Measurements from ENCODE around the gene TSC22D3.

The TSC22D3 gene

DNA sequence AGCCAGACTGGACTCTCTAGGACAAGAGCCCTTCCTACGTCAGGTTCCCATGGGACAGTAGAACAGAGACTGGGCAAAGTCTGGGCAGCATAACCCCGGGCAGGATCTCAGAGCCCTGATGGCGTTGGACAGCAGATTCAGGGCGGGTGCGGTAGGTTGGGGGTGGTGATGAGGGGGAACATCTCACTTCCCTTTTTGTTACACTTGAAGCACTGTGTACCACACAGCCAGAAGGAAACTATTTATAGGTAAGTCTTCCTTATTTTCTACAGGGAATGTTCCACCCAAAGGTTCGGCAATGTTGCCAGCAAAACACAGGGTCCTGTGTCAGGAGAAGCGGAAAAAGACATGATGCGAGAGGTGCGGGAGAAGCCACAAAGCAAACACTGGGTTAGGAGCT is 54.3 kb downstream of the TSC22D3 start (continued):
- TF ChIP-seq, protein P1, sequence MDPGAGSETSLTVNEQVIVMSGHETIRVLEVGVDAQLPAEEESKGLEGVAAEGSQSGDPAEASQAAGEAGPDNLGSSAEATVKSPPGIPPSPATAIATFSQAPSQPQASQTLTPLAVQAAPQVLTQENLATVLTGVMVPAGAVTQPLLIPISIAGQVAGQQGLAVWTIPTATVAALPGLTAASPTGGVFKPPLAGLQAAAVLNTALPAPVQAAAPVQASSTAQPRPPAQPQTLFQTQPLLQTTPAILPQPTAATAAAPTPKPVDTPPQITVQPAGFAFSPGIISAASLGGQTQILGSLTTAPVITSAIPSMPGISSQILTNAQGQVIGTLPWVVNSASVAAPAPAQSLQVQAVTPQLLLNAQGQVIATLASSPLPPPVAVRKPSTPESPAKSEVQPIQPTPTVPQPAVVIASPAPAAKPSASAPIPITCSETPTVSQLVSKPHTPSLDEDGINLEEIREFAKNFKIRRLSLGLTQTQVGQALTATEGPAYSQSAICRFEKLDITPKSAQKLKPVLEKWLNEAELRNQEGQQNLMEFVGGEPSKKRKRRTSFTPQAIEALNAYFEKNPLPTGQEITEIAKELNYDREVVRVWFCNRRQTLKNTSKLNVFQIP (CRISPR knock-in tag; IDR thresholded peaks at IDR 0.05; ENCODE audit: borderline replicate concordance, low read depth): no peak
- no peak for TF ChIP-seq OSR1 (CRISPR knock-in tag; IDR thresholded peaks at IDR 0.05)
- TF ChIP-seq TOX (CRISPR knock-in tag; IDR thresholded peaks at IDR 0.05; ENCODE audit: borderline replicate concordance): no peak
- no peak for TF ChIP-seq TCF4 (CRISPR knock-in tag; IDR thresholded peaks at IDR 0.05; ENCODE audit: borderline replicate concordance)

GRCh38 chrX:107718156-107718621 is 57.4 kb downstream of the TSC22D3 start:
- peak; percentile 48; the same call in 2 of the 3 replicates for ATAC-seq
- TF ChIP-seq BACH2 (CRISPR knock-in tag; IDR thresholded peaks at IDR 0.05; ENCODE audit: borderline replicate concordance) (no peak), PPARA (CRISPR knock-in tag; IDR thresholded peaks at IDR 0.05; ENCODE audit: borderline replicate concordance) (no peak), RARB (CRISPR knock-in tag; IDR thresholded peaks at IDR 0.05) (no peak), OSR1 (CRISPR knock-in tag; IDR thresholded peaks at IDR 0.05) (no peak), SNAI2 (CRISPR knock-in tag; IDR thresholded peaks at IDR 0.05) (no peak), ZC3H10 (CRISPR knock-in tag; IDR thresholded peaks at IDR 0.05) (no peak)
- TF ChIP-seq, protein P2, sequence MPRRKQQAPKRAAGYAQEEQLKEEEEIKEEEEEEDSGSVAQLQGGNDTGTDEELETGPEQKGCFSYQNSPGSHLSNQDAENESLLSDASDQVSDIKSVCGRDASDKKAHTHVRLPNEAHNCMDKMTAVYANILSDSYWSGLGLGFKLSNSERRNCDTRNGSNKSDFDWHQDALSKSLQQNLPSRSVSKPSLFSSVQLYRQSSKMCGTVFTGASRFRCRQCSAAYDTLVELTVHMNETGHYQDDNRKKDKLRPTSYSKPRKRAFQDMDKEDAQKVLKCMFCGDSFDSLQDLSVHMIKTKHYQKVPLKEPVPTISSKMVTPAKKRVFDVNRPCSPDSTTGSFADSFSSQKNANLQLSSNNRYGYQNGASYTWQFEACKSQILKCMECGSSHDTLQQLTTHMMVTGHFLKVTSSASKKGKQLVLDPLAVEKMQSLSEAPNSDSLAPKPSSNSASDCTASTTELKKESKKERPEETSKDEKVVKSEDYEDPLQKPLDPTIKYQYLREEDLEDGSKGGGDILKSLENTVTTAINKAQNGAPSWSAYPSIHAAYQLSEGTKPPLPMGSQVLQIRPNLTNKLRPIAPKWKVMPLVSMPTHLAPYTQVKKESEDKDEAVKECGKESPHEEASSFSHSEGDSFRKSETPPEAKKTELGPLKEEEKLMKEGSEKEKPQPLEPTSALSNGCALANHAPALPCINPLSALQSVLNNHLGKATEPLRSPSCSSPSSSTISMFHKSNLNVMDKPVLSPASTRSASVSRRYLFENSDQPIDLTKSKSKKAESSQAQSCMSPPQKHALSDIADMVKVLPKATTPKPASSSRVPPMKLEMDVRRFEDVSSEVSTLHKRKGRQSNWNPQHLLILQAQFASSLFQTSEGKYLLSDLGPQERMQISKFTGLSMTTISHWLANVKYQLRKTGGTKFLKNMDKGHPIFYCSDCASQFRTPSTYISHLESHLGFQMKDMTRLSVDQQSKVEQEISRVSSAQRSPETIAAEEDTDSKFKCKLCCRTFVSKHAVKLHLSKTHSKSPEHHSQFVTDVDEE (CRISPR knock-in tag; IDR thresholded peaks at IDR 0.05): no peak
- TF ChIP-seq, protein P1 (CRISPR knock-in tag; IDR thresholded peaks at IDR 0.05; ENCODE audit: borderline replicate concordance, low read depth): no peak

- peak; percentile 68 for ATAC-seq
- TF ChIP-seq ZNF70 (CRISPR knock-in tag; IDR thresholded peaks at IDR 0.05): no peak
- TF ChIP-seq, protein P2 (CRISPR knock-in tag; IDR thresholded peaks at IDR 0.05): no peak
- TF ChIP-seq ZC3H10 (CRISPR knock-in tag; IDR thresholded peaks at IDR 0.05): no peak
- no peak for TF ChIP-seq TCF4 (CRISPR knock-in tag; IDR thresholded peaks at IDR 0.05; ENCODE audit: borderline replicate concordance)
- no peak for TF ChIP-seq SNAI2 (CRISPR knock-in tag; IDR thresholded peaks at IDR 0.05)
- no peak for TF ChIP-seq GLIS3 (CRISPR knock-in tag; IDR thresholded peaks at IDR 0.05)
- no peak for TF ChIP-seq RARB (CRISPR knock-in tag; IDR thresholded peaks at IDR 0.05)
Measured at GRCh38 chrX:107716816-107717700, 58.5 kb downstream of the TSC22D3 start.

GRCh38 chrX:107716118-107716684 is 59.4 kb downstream of the TSC22D3 start:
- peak; percentile 61 for ATAC-seq
- no peak for TF ChIP-seq CREB5 (CRISPR knock-in tag; IDR thresholded peaks at IDR 0.05; ENCODE audit: low read depth)
- TF ChIP-seq PPARA (CRISPR knock-in tag; IDR thresholded peaks at IDR 0.05; ENCODE audit: borderline replicate concordance): no peak
- no peak for TF ChIP-seq OSR1 (CRISPR knock-in tag; IDR thresholded peaks at IDR 0.05)
- no peak for TF ChIP-seq ARNTL (CRISPR knock-in tag; IDR thresholded peaks at IDR 0.05; ENCODE audit: borderline replicate concordance, low read depth)
- TF ChIP-seq ESRRG (CRISPR knock-in tag; IDR thresholded peaks at IDR 0.05): no peak
- no peak for TF ChIP-seq ZFP3 (CRISPR knock-in tag; IDR thresholded peaks at IDR 0.05)
- TF ChIP-seq BACH2 (CRISPR knock-in tag; IDR thresholded peaks at IDR 0.05; ENCODE audit: borderline replicate concordance): no peak
- TF ChIP-seq, protein P3, sequence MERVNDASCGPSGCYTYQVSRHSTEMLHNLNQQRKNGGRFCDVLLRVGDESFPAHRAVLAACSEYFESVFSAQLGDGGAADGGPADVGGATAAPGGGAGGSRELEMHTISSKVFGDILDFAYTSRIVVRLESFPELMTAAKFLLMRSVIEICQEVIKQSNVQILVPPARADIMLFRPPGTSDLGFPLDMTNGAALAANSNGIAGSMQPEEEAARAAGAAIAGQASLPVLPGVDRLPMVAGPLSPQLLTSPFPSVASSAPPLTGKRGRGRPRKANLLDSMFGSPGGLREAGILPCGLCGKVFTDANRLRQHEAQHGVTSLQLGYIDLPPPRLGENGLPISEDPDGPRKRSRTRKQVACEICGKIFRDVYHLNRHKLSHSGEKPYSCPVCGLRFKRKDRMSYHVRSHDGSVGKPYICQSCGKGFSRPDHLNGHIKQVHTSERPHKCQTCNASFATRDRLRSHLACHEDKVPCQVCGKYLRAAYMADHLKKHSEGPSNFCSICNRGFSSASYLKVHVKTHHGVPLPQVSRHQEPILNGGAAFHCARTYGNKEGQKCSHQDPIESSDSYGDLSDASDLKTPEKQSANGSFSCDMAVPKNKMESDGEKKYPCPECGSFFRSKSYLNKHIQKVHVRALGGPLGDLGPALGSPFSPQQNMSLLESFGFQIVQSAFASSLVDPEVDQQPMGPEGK (CRISPR knock-in tag; IDR thresholded peaks at IDR 0.05; ENCODE audit: borderline replicate concordance): no peak
- no peak for TF ChIP-seq RARB (CRISPR knock-in tag; IDR thresholded peaks at IDR 0.05)
- no peak for TF ChIP-seq CSDC2 (CRISPR knock-in tag; IDR thresholded peaks at IDR 0.05)
- no peak for TF ChIP-seq GLIS3 (CRISPR knock-in tag; IDR thresholded peaks at IDR 0.05)
- TF ChIP-seq ZC3H10 (CRISPR knock-in tag; IDR thresholded peaks at IDR 0.05): no peak
- TF ChIP-seq, protein P1 (CRISPR knock-in tag; IDR thresholded peaks at IDR 0.05; ENCODE audit: borderline replicate concordance, low read depth): no peak
